IPS-18c (cell line): ENCODE data around the gene TMEM62.
A peak's percentile ranks its signal among the peaks of the same experiment; 100 is the strongest.

Experiments
- H3K4me3 ChIP-seq: 2 replicates; pipeline ENCODE4 v1.7.0; 2013; ENCODE audit warnings: low read depth, mild to moderate bottlenecking, low read length, moderate library complexity; ENCODE audit not compliant: insufficient read depth
- H3K9me3 ChIP-seq: one replicate; pipeline ENCODE4 v1.6.1; 2013; ENCODE audit warnings: mild to moderate bottlenecking, low read length, moderate library complexity; ENCODE audit not compliant: control insufficient read depth, insufficient read depth

Gene TMEM62

DNA sequence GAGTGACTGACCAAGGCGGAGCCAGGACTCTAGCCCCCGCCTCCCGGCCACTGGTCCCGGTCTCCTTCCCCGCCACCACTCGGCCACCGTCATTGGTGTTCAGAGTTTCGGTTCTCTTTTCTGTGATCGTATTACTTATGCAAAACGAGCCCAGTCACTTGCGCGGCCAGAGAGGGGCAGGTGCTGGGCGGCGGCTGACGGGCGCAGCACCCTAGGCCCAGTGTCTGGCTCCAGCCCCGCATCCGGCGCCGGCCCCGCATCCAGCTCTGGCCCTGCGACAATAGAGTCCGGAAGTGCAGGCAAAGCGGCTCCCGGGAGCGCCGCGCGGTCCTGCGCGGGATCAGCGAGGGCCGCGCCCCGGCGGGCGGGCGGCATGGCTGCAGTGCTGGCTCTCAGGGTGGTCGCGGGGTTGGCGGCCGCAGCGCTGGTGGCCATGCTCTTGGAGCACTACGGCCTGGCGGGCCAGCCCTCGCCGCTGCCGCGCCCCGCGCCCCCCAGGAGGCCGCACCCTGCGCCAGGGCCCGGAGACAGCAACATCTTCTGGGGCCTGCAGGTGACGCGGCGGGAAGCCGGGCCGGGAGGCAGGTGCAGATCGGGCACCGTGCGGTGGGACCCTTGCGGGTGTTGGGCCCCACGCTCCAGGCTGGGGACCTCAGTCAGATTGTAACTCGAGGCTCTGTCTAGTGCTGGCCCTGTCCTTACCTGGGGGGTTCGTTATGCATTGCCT lies at the start of gene TMEM62:
Gene TMEM62, plus strand, starts transcription at position 157 of the 727 bp plus-strand sequence. Its CDS starts 217 bp downstream, at position 374.
- Histone ChIP-seq H3K4me3 (peak within 1 kb of the TSS; percentile 80), H3K9me3 (no peaks in the 10 kb centered on the region)

DNA sequence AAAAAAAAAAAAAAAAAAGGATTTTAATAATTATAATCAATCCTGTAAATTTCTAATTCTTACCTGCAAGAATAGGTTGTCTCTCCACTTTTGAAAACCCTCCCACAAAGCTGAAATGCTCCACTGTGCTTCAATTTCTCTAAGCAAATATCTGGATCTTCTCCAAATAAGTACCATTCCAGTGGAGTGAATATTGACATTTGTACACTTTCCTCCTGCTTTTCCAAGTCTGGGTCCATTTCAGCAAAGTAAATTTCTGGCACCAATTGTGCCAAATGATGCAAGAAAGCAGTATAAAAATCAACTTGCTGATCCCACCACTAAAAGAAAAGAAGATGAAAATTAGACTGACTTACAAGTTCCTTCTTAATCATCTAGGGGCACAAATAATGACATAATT lies 47.5 kb upstream of the TMEM62 start:
- H3K4me3 ChIP-seq = no peak overlapping the region
- no peaks in the 10 kb centered on the region for H3K9me3 ChIP-seq

DNA sequence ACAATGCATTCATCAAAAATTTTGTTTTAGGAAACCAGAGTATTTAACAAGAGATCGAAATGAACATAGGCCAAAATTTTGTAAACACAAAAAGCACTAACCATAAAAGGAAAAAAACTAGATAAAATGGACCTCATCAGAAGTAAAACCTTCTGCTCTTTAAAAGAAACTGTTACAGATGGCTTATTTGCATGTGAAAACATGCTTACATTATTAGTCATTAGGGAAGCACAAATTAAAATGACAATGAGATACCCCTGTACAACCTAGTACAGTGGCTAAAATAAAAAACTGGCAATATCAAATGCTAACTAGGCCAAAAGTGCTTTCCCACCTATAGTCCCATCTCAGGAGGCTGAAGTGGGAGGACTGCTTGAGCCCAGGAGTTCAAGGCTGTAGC lies 46.8 kb upstream of the TMEM62 start:
- Histone ChIP-seq H3K4me3 (no peak overlapping the region), H3K9me3 (no peaks in the 10 kb centered on the region)

DNA sequence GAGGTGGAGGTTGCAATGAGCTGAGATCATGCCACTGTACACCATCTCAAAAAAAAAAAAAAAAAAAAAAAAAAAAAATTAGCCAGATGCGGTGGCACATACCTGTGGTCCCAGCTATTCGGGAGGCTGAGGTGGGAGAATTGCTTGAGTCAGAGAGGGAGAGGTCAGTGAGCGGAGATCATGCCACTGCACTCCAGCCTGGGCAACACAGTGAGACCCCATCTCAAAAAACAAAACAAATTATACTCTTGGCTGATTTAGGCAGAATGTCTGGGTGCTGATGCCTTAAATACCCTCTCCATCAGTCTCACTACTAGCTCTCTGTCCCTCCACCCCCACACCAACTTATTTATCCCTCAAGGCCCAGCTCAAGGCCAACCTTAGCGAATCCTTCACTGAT lies 41.5 kb upstream of the TMEM62 start:
- no peaks in the 10 kb centered on the region for H3K9me3 ChIP-seq
- no peak overlapping the region for H3K4me3 ChIP-seq

DNA sequence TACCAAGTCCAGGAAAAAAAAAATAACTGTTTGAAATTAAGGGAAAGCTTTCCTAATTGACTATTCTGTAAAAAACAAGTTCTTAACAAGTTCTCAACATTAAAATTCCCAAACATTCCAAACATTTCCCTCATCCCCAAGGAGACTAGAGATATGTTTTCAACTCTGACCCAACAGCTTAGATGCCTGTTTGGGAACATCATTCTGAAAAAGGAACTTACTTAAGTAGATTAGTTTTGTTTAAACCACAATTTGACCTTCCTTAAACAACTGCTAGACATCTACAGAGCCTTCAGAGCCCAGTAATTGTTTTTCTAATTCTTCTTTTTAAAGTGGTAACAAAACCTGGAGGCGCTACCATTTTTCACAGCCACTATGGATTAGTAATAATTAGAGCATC lies 40.4 kb upstream of the TMEM62 start:
- Histone ChIP-seq H3K9me3 (no peaks in the 10 kb centered on the region), H3K4me3 (no peak overlapping the region)

DNA sequence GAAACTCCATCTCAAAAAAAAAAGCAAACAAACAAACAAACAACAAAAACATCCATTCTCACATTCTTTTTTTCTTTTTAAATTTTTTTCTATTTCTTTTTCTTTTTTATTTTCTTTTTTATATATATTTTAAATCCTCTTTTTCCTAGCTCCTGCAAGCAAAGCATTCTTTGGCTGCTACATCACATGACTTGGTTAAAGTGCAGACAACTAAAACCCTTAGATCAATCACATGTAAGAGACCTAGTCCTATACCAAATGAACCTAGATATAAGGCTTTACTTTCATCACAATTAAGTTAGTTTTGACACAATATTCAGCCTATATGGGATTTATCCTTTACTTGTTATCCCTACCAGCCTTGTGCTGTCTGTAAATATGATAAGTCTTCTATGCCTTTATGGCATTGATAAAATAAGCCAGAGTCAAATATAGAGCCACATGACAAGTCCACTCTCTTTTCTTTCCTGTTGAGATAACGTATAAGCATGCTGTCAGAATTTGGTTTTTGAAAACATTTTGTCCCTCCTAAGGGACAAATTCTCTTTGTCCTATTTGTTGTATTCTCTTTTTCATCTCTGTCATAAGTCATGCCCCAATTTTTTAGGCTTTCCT lies 38.9 kb upstream of the TMEM62 start:
- no peaks in the 10 kb centered on the region for H3K9me3 ChIP-seq
- H3K4me3 ChIP-seq = no peak overlapping the region

DNA sequence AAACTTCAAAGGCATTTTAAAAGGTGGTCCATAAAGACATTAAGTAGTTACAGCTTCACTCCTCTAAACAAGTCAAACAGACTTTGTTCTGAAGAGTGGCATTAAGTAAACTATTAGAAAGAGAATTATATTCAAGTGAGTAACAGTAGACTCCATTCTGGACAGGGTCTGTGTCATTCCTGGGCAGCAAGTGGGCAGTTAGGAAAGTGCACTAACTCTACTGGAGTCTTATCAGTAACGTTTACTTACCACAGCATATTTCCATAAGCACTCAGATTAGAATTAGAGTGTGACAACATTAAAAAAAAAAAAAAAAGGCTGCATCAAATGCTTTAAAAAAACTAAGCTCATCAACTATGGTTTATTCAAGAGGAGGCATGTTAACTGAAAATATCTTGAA lies 38.1 kb upstream of the TMEM62 start:
- Histone ChIP-seq H3K9me3 (no peaks in the 10 kb centered on the region), H3K4me3 (no peak overlapping the region)

DNA sequence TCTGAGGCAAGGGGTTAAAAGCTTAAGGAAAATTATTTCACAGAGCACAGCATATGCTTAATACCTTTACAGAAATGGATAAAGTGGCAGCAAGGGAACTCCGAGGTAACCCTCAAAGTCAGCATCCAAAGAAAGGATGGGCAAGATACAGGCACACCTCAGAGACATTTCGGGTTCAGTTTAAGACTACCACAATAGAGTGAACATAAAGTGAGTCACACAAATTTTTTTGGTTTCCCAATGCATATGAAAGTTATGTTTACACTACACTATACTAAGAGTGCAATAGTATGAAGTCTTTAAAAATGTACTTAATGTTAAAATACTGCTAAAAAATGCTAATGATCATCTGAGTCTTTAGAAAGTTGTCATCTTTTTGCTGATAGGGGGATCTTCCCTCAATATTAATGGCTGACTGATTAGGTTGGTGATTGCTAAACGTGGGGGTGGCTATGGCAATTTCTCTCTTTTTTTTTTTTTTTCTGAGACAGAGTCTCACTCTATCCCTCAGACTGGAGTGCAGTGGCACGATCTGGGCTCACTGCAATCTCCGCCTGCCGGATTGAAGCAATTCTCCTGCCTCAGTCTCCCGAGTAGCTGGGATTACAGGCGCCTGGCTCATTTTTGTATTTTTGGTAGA lies 37.6 kb upstream of the TMEM62 start:
- Histone ChIP-seq H3K4me3 (no peak overlapping the region), H3K9me3 (no peaks in the 10 kb centered on the region)

DNA sequence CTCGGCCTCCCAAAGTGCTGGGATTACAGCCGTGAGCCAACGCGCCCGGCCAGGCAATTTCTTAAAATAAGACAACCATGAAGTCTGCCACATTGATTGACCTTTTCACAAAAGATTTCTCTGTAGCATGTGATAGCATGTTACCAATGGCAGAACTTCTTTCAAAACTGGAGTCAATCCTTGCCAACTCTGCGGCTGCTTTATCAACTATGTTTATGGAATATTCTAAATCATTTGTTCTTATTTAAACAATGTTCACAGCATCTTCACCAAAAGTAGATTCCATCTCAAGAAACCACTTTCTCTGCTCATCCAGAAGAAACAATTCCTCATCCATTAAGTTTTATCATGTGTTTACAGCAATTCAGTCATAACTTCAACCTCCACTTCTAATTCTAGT lies 37.0 kb upstream of the TMEM62 start:
- Histone ChIP-seq H3K4me3 (no peak overlapping the region), H3K9me3 (no peaks in the 10 kb centered on the region)

DNA sequence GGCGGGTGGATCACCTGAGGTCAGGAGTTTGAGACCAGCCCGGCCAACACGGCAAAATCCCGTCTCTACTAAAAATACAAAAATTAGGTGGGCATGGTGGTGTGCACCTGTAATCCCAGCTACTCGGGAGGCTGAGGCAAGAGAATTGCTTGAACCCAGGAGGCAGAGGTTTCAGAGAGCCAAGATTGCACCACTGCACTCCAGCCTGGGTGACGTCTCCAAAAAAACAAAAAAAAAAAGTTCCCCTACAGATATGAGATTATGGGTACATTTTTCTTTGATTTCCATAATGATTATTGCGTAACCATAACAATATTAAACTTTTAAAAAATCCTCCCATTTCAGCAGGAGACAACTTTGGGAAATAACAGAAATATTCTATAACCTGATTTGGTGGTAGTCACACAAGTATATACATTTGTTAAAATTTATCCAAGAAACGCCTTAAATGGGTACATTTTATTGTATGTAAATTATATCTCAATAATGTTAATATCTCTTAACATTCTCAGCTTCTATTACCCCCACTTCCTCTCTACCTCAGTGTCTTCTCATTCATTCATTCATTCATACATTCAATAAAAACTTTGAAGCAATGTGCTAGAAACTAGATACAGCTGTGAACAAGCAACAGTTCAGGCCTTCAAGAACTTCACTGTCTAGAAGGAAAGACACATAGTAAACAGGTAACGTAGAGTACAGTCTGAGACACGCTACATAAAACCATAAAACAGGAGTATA lies 34.1 kb upstream of the TMEM62 start:
- Histone ChIP-seq H3K4me3 (no peak overlapping the region), H3K9me3 (no peaks in the 10 kb centered on the region)

DNA sequence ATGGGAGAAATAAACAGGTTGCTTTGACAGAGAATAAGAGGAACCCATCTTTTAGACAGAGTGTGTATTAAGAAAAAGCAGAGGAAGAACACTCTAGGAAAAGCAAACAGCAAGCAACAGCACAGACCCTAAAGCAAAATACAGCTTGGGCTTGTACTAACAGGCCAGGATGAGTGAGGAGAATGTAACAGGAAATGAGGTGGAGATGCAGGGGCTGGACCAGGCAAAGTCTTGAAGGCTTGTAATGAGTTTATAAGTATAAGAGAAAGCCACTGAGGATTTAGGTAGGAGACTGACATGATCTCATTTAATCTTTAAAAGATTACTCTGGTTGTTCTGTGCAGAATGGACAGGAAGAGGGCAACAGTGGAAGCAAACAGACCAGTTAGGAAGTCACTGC lies 32.4 kb upstream of the TMEM62 start:
- Histone ChIP-seq H3K9me3 (no peaks in the 10 kb centered on the region), H3K4me3 (no peak overlapping the region)

DNA sequence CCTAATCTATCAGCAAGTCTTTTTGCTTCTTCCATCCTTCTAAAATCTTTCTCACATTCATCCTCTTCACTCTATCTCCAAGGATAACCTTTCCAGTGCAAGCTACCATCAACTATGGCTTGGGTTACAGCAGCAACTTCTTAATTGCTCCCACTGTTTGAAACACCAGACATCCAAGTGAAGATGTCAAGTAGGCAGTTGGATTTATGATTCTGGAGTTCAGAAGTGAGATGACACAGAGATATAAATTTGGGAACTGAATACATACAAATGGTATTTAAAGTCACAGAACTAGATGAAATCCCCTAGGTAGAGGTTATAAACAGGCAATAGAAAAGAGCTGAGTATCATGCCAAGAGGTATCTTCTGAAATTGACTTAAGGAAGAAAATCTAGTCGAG lies 31.2 kb upstream of the TMEM62 start:
- H3K4me3 ChIP-seq = no peak overlapping the region
- no peaks in the 10 kb centered on the region for H3K9me3 ChIP-seq

DNA sequence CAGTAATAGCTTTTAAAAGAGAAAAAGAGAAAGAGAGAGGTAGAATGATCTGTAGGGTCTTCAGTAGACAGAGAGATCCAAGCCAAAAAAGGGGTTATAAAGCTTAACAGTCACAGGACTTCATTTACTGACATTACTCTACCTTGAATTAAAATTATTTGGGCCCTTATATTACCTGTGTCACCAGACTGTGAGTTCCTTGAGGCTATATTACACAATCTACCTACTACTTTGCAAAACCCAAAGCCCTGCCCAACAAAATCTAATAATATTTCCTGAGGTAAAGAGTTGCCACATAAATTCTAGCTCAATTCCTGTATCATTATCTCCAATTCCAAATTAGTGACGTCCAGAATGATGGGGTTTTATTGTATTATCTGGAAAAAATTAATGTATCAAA lies 29.5 kb upstream of the TMEM62 start:
- H3K9me3 ChIP-seq = no peaks in the 10 kb centered on the region
- no peak overlapping the region for H3K4me3 ChIP-seq

DNA sequence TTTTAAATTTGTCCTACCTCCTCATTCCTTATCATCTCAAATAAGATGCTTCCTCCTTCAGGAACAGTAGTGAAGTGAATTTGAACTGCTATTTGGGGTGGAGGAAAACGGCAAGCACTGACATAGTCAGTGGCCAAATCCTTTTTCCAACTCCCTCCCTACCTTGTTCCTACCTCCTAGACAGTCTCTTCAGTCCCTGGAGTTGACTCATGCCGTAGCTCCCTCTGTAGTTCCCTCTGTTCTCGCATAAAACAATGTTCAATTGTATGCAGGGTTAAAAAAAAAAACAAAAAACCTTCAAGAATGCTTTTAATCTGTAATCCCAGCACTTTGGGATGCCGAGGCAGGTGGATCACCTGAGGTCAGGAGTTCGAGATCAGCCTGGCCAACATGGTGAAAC lies 29.0 kb upstream of the TMEM62 start:
- Histone ChIP-seq H3K4me3 (no peak overlapping the region; the same call in 1 of the 2 replicates), H3K9me3 (no peaks in the 10 kb centered on the region)

DNA sequence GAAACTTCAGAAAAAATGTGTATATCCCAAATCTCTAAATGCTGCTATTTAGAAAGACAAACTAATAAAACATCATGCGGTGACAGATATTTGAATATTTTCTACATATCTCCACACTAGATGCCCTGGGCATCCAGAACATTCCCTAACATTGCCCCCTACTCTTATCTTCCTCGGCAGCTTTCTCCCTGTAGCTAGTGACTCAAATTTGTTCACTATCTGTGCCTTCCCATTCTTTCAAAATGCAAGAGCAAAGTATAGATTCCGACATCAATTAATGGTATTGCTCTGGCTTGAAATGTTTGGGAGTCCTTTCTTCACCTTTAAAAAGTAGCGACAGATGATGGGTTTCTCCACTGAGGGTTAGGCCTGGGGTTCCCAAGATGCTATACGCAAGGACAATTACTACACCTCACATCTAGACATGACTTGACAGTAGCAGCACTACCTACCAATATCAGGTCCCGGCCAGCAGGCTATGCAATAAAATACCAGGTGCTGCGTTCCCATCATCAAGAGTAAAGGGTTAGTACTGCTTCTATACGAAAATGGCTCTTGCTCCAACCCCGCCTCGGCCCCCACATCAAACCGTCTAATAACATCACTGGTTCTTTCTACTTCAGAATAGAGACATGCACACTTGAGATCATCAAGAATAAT lies 28.2 kb upstream of the TMEM62 start:
- Histone ChIP-seq H3K4me3 (peak overlapping the region; percentile 75), H3K9me3 (no peaks in the 10 kb centered on the region)

DNA sequence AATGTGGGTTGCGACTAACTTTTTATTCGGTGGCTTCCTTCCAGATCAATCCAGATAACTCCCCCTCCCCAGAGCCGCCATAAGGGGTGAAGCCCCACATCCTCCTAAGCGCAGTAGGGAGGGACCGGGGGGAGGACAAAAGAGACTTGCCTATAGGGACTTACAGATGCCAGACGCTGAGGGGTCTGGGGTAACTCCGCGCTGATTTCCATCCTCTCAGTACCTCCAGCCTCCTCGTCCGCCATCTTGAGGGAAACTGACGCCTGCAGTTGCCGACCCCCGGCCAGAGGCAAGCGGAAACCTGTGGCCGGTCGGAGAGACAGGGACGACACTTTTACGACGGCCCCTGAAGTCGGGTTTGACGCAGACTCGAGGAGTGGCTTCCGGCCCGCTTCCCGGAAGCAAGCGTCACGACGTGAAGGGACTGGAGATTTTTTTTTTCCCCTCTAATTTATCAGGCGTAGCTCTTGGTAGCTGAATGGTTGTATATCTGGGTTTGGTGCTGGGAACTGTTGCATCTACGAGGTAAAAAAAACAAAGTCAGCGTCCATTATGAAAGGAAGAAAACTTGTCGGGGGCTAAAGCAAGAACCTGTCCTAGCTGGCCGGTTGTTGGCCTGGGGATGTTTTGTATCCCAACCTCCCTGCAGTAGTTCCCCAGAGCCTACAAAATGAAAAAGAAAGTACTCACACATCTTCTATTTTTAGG lies 27.5 kb upstream of the TMEM62 start, which contains the start of gene UBR1:
Gene UBR1, minus strand, starts transcription at position 261 of the 708 bp plus-strand sequence. Its CDS starts 16 bp downstream, at position 245.
- Histone ChIP-seq H3K4me3 (peak within 1 kb of the TSS; percentile 75), H3K9me3 (no peaks in the 10 kb centered on the region)

DNA sequence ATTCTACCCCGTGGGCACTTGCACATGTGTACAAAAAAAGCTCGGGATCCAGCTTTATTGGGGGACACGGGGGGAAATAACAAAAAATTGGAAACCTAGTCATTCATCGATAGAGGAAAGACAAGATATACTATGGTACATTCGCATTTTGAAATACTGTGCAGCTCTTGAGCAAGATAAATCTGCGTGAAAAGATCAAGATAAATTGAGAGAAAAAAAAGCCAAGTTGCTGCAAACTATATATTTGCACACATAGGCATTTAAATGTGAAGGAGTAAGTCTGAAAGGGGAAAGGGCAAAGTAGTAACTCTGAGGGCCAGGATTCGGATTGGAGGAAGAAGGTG lies 26.9 kb upstream of the TMEM62 start:
- Histone ChIP-seq H3K4me3 (peak overlapping the region; percentile 75), H3K9me3 (no peaks in the 10 kb centered on the region)
